ENCODE data around the gene PITPNC1. TPM values are rescaled to one million over a fixed set of nuclear protein-coding genes. Genes with fewer than 3 reads are reported as not detected.
A peak's percentile ranks its signal among the peaks of the same experiment; 100 is the strongest.

The PITPNC1 gene
- total RNA-seq, 4 donors from 2014 or later, result 7.6 to 30.1 (median 15.1) TPM

GRCh38 chr17:67441896-67442219 lies 64.8 kb downstream of the PITPNC1 start:
- H3K27me3 ChIP-seq, result no peaks in the 10 kb centered on the region
- peaks cover 0 to 36% (median 0%) of the 10 kb centered on the region in 3 donors for H3K4me1 ChIP-seq
- TF ChIP-seq POLR2AphosphoS5 (IDR thresholded peaks at IDR 0.05), result no peak
- no peak overlapping the region for H3K4me3 ChIP-seq
- H3K9me3 ChIP-seq, result no peaks in the 10 kb centered on the region
- no peak for ATAC-seq
- H3K36me3 ChIP-seq, result no peaks in the 10 kb centered on the region
- WGBS, 2 donors (ENCODE audit: low coverage in 1 of 2), result 57 to 75% methylated on average over 1 of the region's 1 CpG
- peak overlapping the region in 3 of 4 donors; percentile 21 to 67 (median 38) for H3K27ac ChIP-seq

- peak overlapping the region in 2 of 4 donors; percentile 48 to 61 for H3K27ac ChIP-seq
Observed at GRCh38 chr17:67442787-67443624, 65.9 kb downstream of the PITPNC1 start.

GRCh38 chr17:67443931-67444595 lies 67.0 kb downstream of the PITPNC1 start:
- Histone ChIP-seq H3K9me3 (no peaks in the 10 kb centered on the region), H3K27me3 (no peaks in the 10 kb centered on the region), H3K36me3 (no peaks in the 10 kb centered on the region), H3K27ac (peak overlapping the region in 3 of 4 donors; percentile 48 to 61 (median 49)), H3K4me3 (no peak overlapping the region), H3K4me1 (peaks cover 0 to 36% (median 0%) of the 10 kb centered on the region in 3 donors)
- no peak for TF ChIP-seq POLR2AphosphoS5 (IDR thresholded peaks at IDR 0.05)
- TF ChIP-seq EP300 (IDR thresholded peaks at IDR 0.05), result no peak
- TF ChIP-seq POLR2A (IDR thresholded peaks at IDR 0.05), result no peak
- TF ChIP-seq CTCF (IDR thresholded peaks at IDR 0.05), result no peak
- ATAC-seq, result peak; percentile 53
- 56 to 65% methylated on average over 2 to 6 of the region's 6 CpGs for WGBS, 2 donors (ENCODE audit: low coverage in 1 of 2)

More at GRCh38 chr17:67442787-67443624, 65.9 kb downstream of the PITPNC1 start:
- ATAC-seq, result no peak
- Histone ChIP-seq H3K4me3 (no peak overlapping the region), H3K27me3 (no peaks in the 10 kb centered on the region), H3K4me1 (peaks cover 0 to 36% (median 0%) of the 10 kb centered on the region in 3 donors), H3K36me3 (no peaks in the 10 kb centered on the region), H3K9me3 (no peaks in the 10 kb centered on the region)
- 59 to 69% methylated on average over 9 to 12 of the region's 13 CpGs for WGBS, 2 donors (ENCODE audit: low coverage in 1 of 2)
- no peak for TF ChIP-seq POLR2A (IDR thresholded peaks at IDR 0.05)
- no peak for TF ChIP-seq POLR2AphosphoS5 (IDR thresholded peaks at IDR 0.05)
- TF ChIP-seq EP300 (IDR thresholded peaks at IDR 0.05), result no peak
- no peak for TF ChIP-seq CTCF (IDR thresholded peaks at IDR 0.05)

- H3K27me3 ChIP-seq, result no peaks in the 10 kb centered on the region
- H3K4me1 ChIP-seq, result peaks cover 0 to 12% (median 0%) of the 10 kb centered on the region in 3 donors
- no peak overlapping the region for H3K27ac ChIP-seq
- TF ChIP-seq CTCF (IDR thresholded peaks at IDR 0.05), result no peak
- no peak for TF ChIP-seq EP300 (IDR thresholded peaks at IDR 0.05)
- no peak for TF ChIP-seq POLR2A (IDR thresholded peaks at IDR 0.05)
- no peak for TF ChIP-seq POLR2AphosphoS5 (IDR thresholded peaks at IDR 0.05)
- no peak overlapping the region for H3K4me3 ChIP-seq
- ATAC-seq, result no peak
- WGBS, 2 donors (ENCODE audit: low coverage in 1 of 2), result 100% methylated on average over 3 to 7 of the region's 7 CpGs
- no peaks in the 10 kb centered on the region for H3K9me3 ChIP-seq
- H3K36me3 ChIP-seq, result no peaks in the 10 kb centered on the region
Observed at GRCh38 chr17:67448449-67448848, 71.4 kb downstream of the PITPNC1 start.

- Histone ChIP-seq H3K4me3 (no peak overlapping the region), H3K36me3 (no peaks in the 10 kb centered on the region), H3K27ac (no peak overlapping the region), H3K27me3 (no peaks in the 10 kb centered on the region), H3K4me1 (peaks cover 0 to 6% (median 0%) of the 10 kb centered on the region in 3 donors), H3K9me3 (no peaks in the 10 kb centered on the region)
- WGBS, 2 donors (ENCODE audit: low coverage in 1 of 2), result 55 to 78% methylated on average over 3 to 6 of the region's 6 CpGs
- ATAC-seq, result no peak
- TF ChIP-seq EP300 (IDR thresholded peaks at IDR 0.05), result no peak
- no peak for TF ChIP-seq POLR2AphosphoS5 (IDR thresholded peaks at IDR 0.05)
Observed at GRCh38 chr17:67449065-67449464, 72.0 kb downstream of the PITPNC1 start.

Data from gastroesophageal sphincter (tissue), 4 donors.